RWPE1 (cell line): ENCODE results near the gene ADAMTSL3.

Experiments used
- CTCF ChIA-PET: fragments of 350-600 bp; sonication (Branson Sonifier 250); formaldehyde crosslinking; extraction: SDS; loops from one replicate; lab custom pipeline; 2021; lab: Yijun Ruan, JAX
- POLR2A ChIA-PET: fragments of 400-600 bp; formaldehyde crosslinking; extraction: SDS; loops from one replicate; lab custom pipeline; 2020; ENCODE audit warnings: antibody characterized with exemption; ENCODE audit not compliant: low non-redundant PET; lab: Yijun Ruan, JAX
- DNase-seq: peaks from one replicate; pipeline ENCODE4 v3.0.0; 2012; ENCODE audit warnings: low spot score
- H3K27ac ChIP-seq: fragments of 450-650 bp; 2 replicates; pipeline ENCODE4 v1.5.1; 2017
- CTCF ChIP-seq: fragments of 450-650 bp; conservative IDR thresholded peaks from 2 replicates; pipeline ENCODE4 v1.5.1; 2017; ENCODE audit warnings: low read depth, mild to moderate bottlenecking

The ADAMTSL3 gene

GRCh38 chr15:83659417-83659812 lies 5.5 kb downstream of the ADAMTSL3 start:
- DNase-seq: no peak
- no peak for TF ChIP-seq CTCF
- no peak overlapping the region for H3K27ac ChIP-seq
- ChIA-PET CTCF (interaction anchor here (1.1 kb wide), 1 partner anchor 71 kb away, joined by 4 read pairs; no protein-coding TSS in a partner anchor), POLR2A (no interaction called here)

GRCh38 chr15:83665480-83665879 lies 11.6 kb downstream of the ADAMTSL3 start:
- DNase-seq: no peak
- no peak for TF ChIP-seq CTCF
- no peak overlapping the region for H3K27ac ChIP-seq
- ChIA-PET POLR2A (no interaction called here), CTCF (no interaction called here)

- CTCF ChIA-PET: no interaction called here
- TF ChIP-seq CTCF: no peak
- H3K27ac ChIP-seq: no peak overlapping the region
- no peak for DNase-seq
- POLR2A ChIA-PET: no interaction called here
These were observed 16.8 kb downstream of the ADAMTSL3 start for GRCh38 chr15:83670672-83671229.

- POLR2A ChIA-PET: no interaction called here
- CTCF ChIA-PET: interaction anchor here (0.6 to 0.7 kb wide), 2 partner anchors 22 to 1497 kb away, joined by 4 read pairs; no protein-coding TSS in a partner anchor
- DNase-seq: no peak
- TF ChIP-seq CTCF: no peak
- no peak overlapping the region for H3K27ac ChIP-seq
These were observed 17.7 kb downstream of the ADAMTSL3 start for GRCh38 chr15:83671603-83672002.

GRCh38 chr15:83673385-83673784 lies 19.5 kb downstream of the ADAMTSL3 start:
- POLR2A ChIA-PET: no interaction called here
- CTCF ChIA-PET: interaction anchor here (0.6 to 1.4 kb wide), 2 partner anchors 10 to 35 kb away, joined by 3 read pairs; no protein-coding TSS in a partner anchor
- no peak overlapping the region for H3K27ac ChIP-seq
- no peak for TF ChIP-seq CTCF
- DNase-seq: no peak

GRCh38 chr15:83682476-83683088 lies 28.7 kb downstream of the ADAMTSL3 start:
- CTCF ChIA-PET: no interaction called here
- no peak overlapping the region for H3K27ac ChIP-seq
- POLR2A ChIA-PET: no interaction called here
- no peak for TF ChIP-seq CTCF
- DNase-seq: no peak
